Hematopoietic multipotent progenitor cell treated with erythropoietin and hydrocortisone succinate and interleukin-3 and kit ligand, for 8 days (in vitro differentiated cells): ENCODE data around the gene PTP4A2.

Source experiments
- DNase-seq: peaks from one replicate; pipeline ENCODE4 v3.0.0-alpha.2; 2015

PTP4A2 gene

DNA sequence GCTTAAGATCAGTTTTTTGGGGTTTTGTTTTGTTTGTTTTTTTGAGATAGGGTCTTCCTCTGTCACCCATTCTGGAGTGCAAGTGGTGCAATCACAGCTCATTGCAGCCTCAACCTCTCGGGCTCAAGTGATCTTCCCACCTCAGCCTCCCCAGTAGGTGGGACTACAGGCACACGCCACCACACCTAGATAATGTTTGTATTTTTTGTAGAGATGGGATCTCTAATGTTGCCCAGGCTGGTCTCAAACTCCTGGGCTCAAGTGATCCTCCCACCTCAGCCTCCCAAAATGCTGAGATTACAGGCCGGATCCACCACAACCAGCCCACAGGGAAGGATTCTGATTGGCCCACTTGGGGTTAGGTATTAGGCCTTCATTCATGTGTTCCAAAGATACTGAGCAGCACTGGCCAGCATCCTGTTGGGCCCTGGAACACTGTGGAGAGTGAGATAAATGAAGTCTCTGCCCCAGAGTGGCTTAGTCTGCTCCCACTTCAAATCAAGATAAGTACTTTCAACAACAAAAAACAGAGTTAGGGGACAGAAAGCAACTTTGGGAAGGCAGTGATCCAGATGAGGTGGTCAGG lies 54.7 kb downstream of the PTP4A2 start:
- DNase-seq, result no peak

DNA sequence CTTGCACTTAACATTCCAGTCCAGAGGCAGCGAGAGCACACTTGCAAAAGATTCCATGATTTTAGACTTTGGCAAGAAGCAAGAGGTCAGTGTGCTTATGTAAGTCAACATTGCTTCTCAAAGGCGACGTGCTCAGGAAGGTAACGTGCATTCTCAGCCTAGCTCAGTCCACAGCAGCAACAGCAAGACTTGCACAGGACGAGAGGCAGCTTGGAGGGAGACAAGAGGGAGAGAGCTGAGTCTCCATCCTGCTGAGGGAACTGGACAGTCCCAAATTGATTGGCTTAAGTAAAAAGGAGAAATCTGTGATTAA lies 56.5 kb downstream of the PTP4A2 start:
- no peak for DNase-seq

- DNase-seq, result no peak
Measured at GRCh38 chr1:31880957-31881687, 57.0 kb downstream of the PTP4A2 start.

GRCh38 chr1:31879981-31880608 lies 58.1 kb downstream of the PTP4A2 start:
- DNase-seq, result peak; percentile 27

- no peak for DNase-seq
Measured at GRCh38 chr1:31878058-31878457, 60.1 kb downstream of the PTP4A2 start.

DNA sequence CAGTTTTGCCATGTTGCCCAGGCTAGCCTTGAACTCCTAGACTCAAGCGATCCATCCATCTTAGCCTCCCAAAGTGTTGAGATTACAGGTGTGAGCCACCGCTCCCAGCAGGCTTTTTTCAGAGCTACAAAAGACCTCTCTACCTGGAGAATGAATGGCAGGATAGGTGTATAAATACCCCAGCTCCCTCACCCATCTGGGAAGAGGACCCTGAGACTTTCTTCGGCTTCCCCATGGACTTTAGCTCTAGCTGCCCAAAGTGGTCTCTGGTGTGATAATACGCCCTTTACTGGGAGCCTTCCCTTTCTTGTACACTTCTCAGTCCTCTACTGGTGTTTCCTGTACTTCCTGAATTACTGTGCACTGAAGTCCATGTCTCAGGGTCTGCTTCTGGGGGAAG lies 60.6 kb downstream of the PTP4A2 start:
- DNase-seq, result no peak

- DNase-seq, result no peak
Measured at GRCh38 chr1:31875636-31876236, 62.4 kb downstream of the PTP4A2 start.

- no peak for DNase-seq
Measured at GRCh38 chr1:31874942-31875341, 63.2 kb downstream of the PTP4A2 start.

GRCh38 chr1:31872658-31873636 lies 65.2 kb downstream of the PTP4A2 start:
- no peak for DNase-seq

DNA sequence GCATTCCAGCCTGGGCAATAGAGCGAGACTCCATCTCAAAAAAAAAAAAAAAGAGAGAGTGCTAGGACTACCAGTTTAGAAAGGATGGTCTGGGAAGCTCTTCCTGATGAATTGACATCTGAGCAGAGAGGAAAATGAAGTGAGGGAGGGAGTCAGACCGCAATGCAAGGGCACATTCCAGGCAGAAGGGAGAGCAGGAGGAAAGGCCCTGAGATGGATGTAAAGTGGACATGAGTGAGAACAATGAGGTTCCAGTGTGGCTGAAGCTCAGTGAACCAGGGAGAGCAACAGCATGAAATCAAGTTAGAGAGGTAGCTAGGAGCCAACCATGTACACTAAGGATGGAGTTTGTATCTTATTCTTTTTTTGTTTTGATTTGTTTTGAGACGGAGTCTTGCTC lies 66.5 kb downstream of the PTP4A2 start:
- no peak for DNase-seq

DNA sequence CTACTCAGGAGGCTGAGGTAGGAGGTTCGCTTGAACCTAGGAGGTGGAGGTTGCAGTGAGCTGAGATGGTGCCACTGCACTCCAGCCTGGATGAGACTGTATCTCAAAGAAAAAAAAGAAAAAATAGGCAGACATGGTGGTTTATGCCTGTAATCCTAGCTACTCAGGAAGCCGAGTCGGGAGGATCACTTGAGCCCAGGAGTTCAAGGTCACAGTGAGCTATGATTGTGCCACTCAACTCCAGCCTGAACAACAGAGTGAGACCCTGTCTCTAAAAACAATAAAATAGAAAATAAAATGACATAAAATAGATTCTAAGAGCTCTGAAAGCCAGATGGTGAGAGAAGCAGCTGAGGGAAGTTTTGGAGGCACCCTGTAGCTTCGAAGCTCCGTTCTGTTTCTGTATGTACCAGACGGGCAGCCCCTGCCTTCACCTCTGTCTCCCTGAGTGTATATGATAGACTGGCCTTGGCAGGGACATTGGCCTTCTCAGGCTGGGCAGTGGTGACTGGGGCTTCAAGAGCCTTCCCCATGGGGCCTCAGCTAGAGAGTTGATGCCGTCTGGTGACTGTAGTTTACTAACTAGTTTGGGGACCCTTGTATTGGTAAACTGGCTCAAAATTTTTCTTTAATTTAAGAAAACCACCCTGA lies 68.0 kb downstream of the PTP4A2 start:
- no peak for DNase-seq

DNA sequence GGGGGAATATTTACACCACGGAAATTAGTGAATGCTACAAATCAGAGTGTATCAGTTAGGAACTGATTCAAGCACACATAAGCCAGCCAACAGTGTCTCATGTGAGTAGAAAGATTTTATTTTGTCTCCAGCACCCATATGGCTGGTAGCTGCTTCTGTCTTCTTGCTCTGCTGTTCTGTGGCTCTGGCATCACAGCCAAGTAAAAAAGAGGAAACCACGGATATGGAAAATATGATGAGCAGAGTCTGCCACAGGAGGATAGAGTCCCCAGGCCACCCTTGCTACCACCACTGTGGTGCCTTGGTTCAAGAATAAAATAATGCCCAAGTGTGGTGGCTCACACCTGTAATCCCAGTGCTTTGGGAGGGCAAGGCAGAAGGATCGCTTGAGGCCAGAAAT lies 68.7 kb downstream of the PTP4A2 start:
- no peak for DNase-seq

GRCh38 chr1:31868862-31869261 lies 69.3 kb downstream of the PTP4A2 start:
- DNase-seq, result no peak

- DNase-seq, result no peak
Measured at GRCh38 chr1:31867546-31867945, 70.6 kb downstream of the PTP4A2 start.

DNA sequence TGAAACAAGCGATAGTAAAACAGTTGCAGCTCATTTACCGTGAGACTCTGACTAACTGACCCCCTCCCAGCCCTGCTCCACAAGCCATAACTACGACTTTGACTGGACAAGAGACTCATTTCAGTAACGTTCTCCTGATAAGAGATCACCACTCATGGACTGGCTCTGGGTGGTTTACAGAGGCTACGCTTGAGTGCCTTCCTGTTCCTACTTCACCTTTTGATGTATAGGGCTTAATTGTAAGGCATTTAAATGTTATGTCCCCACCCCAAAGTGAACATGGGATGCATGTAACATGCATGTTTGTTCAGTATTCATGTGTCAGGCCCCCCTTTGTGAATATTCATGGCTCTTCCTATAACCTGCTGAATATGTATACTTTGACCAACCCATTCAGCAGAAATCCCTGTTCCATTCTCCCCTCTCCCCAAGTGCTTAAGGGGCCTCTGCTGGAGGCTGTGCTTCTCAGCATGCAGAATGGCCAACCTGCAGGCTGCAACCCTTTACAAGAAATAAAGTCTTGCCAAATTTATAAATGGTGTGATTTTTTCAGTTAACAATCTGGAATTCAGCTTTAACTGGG lies 71.6 kb downstream of the PTP4A2 start:
- no peak for DNase-seq

GRCh38 chr1:31865728-31866449 lies 72.3 kb downstream of the PTP4A2 start:
- no peak for DNase-seq

GRCh38 chr1:31862071-31862470 lies 76.1 kb downstream of the PTP4A2 start:
- no peak for DNase-seq

- DNase-seq, result peak; percentile 13
Measured at GRCh38 chr1:31861346-31861745, 76.8 kb downstream of the PTP4A2 start.

GRCh38 chr1:31860581-31860980 lies 77.6 kb downstream of the PTP4A2 start:
- DNase-seq, result no peak

- no peak for DNase-seq
Measured at GRCh38 chr1:31859719-31860118, 78.4 kb downstream of the PTP4A2 start.

GRCh38 chr1:31859044-31859443 lies 79.1 kb downstream of the PTP4A2 start:
- DNase-seq, result no peak
